ENCODE data around the gene LPP.

DNA sequence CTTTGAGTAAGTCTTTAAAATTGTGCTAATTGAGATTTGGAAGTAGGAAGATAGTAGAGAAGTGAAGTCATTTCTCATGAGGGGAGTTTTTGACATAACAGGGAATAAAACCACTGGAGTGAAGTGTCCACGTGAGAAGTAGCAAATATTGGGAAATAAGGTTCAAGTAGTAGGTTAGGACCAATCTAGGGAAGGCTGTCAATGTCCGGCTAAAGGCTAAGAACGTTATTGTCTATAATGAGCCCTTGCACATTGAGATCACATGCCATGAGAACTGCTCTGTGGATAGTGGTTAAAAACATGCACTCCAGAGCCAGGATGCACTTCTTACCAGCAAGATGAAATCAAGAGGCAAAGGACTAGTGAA is 557.9 kb downstream of the LPP start:
- TF ChIP-seq, protein P1, sequence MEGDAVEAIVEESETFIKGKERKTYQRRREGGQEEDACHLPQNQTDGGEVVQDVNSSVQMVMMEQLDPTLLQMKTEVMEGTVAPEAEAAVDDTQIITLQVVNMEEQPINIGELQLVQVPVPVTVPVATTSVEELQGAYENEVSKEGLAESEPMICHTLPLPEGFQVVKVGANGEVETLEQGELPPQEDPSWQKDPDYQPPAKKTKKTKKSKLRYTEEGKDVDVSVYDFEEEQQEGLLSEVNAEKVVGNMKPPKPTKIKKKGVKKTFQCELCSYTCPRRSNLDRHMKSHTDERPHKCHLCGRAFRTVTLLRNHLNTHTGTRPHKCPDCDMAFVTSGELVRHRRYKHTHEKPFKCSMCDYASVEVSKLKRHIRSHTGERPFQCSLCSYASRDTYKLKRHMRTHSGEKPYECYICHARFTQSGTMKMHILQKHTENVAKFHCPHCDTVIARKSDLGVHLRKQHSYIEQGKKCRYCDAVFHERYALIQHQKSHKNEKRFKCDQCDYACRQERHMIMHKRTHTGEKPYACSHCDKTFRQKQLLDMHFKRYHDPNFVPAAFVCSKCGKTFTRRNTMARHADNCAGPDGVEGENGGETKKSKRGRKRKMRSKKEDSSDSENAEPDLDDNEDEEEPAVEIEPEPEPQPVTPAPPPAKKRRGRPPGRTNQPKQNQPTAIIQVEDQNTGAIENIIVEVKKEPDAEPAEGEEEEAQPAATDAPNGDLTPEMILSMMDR (IDR thresholded peaks at IDR 0.05; ENCODE audit: insufficient read depth, low read length): no peak
- TF ChIP-seq SPI1 (IDR thresholded peaks at IDR 0.05; ENCODE audit: borderline replicate concordance, low read depth) (no peak), POLR2AphosphoS5 (IDR thresholded peaks at IDR 0.05; ENCODE audit: low read depth) (no peak)
- TF ChIP-seq, protein P2, sequence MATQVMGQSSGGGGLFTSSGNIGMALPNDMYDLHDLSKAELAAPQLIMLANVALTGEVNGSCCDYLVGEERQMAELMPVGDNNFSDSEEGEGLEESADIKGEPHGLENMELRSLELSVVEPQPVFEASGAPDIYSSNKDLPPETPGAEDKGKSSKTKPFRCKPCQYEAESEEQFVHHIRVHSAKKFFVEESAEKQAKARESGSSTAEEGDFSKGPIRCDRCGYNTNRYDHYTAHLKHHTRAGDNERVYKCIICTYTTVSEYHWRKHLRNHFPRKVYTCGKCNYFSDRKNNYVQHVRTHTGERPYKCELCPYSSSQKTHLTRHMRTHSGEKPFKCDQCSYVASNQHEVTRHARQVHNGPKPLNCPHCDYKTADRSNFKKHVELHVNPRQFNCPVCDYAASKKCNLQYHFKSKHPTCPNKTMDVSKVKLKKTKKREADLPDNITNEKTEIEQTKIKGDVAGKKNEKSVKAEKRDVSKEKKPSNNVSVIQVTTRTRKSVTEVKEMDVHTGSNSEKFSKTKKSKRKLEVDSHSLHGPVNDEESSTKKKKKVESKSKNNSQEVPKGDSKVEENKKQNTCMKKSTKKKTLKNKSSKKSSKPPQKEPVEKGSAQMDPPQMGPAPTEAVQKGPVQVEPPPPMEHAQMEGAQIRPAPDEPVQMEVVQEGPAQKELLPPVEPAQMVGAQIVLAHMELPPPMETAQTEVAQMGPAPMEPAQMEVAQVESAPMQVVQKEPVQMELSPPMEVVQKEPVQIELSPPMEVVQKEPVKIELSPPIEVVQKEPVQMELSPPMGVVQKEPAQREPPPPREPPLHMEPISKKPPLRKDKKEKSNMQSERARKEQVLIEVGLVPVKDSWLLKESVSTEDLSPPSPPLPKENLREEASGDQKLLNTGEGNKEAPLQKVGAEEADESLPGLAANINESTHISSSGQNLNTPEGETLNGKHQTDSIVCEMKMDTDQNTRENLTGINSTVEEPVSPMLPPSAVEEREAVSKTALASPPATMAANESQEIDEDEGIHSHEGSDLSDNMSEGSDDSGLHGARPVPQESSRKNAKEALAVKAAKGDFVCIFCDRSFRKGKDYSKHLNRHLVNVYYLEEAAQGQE (IDR thresholded peaks at IDR 0.05; ENCODE audit: insufficient replicate concordance, low read depth): no peak
